HG02571 (cell line): ENCODE measurements around the gene SBF1.

ENCODE experiments used
- ATAC-seq: cut with Tn5 transposase; IDR thresholded peaks from one replicate; pipeline ENCODE4 v1.9.1; 2021; ENCODE audit warnings: mild to moderate bottlenecking, moderate library complexity; ENCODE audit not compliant: unreplicated experiment

SBF1 gene

DNA sequence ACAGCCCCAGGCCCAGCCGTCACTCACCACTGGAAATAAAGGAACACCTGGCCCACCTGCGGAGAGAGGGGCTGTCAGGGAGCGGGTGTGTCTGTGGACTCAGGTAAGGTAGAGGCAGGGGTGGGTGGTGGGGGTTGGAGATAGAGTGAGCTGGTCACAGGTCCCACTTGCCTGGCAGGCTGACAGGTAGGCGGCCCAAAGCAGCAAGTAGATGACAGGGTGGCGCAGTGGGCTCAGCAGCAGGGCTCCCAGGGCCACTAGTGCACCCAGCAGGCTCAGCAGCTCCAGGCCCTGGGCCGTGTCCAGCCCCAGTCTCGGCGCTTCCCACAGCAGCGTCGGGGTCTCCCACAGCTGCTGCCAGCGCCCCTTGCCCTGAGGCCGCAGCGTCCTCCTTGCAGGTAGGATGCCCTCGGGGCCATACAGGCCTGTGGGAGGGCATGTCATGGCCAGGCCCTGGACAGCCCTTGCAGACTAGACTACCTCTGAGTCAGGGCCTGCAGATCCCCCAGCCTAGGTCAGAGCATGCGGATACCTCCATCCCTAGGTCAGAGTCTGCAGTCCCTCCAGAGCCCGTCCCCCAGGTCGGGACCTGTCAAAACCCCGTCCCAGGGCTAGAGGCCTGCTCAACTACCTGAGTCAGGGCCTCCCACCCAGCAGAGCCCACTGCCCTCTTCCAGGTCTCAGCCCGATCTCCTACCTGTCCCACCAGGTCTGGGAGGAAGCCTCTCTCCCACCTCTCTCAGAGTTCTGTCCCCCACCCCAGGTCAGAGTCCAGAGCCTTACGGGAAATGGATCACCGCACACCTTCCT is 32.0 kb upstream of the SBF1 start:
- ATAC-seq = no peak

DNA sequence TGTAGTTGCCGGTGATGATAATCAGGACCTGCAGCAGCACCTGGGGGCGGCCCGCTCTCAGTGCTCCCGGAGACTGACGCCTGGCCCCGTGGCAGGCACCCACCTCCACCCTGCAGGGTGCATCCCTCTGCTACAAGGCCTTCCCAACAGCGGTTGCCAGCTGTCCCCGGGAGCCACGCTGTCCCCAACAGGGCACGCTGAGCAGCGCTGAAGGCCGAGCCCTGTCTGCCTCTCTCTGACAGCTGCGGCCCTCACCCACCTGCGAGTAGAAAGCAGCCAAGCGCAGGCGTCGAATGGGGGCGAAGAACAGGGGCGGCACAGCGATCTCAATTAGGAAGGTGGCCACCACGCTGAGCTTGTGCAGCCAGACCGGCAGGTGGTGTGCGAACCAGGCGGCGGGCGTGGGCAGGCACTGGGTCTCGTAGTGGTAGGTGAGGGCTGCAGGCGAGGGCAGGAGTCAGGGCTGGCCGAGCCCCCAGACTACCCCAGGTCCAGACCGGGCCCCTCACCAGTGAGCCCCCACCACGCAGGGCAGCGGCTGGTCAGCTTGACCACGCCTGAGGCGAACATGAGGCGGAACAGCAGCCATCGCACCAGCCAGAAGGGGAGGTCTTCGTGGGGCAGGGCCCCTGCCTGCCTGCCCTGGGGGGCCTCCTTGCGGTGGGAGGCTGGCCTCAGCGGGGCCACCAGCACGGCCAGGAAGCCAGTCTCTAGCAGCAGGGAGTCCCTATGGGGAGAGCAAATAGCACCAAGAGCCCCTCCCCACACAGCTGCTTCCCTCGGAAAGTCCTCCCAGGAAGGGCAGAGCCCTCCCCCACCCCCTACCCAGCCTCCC is 31.2 kb upstream of the SBF1 start:
- ATAC-seq = no peak

DNA sequence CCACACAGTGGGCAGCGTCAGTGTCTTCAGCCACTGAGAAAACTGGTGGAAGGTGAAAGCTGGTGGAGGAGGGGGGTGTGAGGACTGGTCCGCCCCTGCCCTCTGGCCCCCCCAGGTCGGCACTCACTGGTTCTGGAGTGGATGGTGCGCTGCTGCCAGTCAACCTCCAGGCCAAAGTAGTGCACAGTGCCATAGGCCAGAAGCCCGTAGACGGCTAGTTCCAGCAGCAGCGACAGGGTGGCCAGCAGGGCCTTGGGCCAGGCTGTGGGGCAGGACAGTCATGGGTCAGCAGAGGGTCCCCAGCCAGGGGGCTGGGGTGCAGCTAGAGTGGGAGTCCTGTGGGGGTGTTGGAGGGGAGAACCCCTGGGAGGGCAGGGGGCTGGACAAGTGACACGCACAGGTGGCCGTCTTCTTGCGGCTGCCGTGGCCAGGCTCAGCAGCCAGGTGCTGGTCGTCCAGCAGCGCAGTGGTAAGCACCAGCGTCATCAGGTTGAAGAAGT is 30.5 kb upstream of the SBF1 start:
- ATAC-seq = no peak

DNA sequence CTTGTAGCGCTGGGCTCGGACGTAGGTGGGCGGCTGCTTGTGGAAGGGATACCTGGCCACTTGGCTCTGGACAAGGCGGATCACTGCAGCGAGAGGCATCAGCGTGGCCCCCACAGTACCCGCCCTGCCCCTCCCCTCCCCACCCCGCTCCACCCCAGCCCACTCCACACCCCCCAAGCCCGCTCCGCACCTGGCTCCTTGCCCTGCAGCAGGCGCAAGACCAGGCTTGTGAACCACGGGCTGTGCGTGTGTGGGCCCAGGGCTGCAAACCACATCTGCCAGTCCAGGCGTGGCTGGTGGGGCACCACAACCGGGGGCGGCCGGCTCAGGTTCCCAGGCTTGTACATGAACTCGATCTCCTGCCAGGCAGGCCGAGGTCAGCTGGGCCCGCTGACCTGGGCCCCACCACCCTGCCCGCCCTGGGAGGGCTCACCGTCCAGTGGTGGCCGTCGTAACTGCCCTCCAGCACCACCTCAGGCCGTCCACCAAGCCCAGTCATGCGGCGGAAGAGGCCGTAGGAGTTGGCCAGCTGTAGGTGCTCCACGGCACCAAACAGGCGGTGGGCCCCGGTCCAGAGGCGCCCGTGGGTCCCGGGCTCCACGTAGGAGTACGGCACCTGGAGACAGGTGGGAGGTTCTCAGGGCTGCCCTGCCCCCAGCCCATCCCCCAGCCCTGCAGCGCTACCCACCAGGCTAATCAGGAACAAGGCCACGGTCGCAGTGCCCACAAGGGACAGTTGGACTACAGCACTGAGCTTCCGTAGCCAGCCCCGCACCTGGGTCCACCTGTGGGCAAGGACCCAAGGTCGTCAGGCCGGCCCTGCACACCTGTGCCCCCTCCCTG is 29.8 kb upstream of the SBF1 start:
- no peak for ATAC-seq

DNA sequence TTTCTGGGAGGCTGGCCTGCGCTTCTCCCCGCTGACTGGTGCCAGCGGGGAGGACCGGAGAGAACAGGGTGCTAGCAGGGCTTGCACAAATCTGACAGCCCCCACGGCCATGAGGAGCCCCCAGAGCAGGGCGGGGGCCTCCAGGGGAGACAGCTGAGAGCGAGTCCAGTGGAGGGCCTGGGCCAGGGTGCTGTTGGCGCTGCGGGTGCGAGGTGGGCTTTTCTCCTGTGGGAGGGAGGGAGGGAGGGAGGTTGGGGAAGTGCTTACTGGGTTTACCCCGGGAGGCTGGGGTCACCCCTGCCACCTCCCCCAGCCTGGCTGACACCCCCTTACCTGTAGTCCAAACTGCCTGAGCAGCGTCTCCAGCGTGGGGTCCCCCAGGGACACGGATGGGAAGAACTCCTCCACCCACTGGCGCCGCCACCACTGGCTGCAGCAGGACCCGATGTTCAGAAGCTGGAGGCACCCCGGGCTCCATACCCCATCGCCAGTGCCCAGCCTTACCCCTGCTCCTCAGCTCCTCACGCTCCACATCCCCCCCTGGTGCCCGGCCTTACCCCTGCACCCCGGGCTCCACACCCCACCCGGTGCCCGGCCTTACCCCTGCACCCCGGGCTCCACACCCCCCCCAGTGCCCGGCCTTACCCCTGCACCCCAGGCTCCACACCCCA is 28.8 kb upstream of the SBF1 start:
- ATAC-seq = no peak

DNA sequence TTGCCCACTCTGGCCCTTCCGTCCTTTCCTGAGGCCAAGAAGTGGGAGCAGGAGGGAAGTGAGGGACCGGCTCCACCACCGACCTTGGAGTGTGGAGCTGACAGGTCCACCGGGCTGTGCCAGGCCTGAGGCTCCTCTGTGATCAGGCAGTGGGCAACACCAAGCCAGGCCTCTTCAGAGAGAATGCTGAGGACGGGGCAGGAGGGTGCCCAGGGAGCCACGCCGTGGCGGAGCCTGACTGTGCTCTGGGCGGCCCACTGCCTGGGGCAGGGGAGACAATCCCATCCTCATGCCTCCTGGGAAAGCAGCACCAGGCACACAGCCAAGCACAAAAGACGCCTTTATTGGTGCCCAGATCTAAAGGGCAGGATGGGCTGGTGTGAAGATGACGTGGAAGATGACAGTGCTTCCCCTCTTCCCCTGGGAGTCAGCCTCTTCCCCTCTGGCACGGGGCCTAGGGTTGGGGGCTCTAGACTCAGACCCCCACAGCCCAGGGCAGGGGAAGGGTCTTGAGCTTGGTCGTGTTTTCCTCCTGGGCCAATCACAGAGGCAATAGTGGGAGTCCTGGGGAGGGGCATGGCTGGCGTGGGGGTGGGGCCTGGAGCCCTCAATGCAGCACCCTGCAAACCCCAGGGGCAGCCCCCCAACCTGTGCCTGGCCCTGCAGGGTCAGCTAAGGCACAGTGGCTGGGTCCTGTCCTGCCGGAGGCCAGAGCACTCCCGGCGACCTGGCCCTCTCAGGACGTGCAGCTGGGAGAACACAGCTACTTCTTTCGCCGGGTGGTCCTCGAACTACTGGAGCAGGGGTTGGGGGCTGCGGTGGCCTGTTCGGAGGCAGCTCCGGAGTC is 28.0 kb upstream of the SBF1 start:
- ATAC-seq = no peak

DNA sequence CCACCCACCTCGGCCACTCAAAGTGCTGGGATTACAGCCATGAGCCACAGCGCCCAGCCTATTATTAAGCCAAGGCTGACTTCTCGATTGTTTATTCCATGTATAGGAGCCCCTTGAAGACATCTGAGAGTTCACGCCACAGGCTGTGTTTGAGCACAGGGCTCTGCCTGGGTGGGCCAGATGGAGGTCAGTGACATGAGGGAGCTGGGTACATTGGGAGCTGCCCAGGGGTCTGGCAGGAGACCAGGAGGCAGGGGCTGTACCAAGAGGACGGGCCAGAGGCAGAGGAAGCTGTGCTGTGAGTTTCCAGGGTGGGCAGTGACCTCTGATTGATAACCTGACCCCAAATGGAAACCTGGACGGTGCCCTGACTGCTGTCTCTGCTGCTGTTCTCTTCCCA is 27.3 kb upstream of the SBF1 start:
- ATAC-seq = no peak

DNA sequence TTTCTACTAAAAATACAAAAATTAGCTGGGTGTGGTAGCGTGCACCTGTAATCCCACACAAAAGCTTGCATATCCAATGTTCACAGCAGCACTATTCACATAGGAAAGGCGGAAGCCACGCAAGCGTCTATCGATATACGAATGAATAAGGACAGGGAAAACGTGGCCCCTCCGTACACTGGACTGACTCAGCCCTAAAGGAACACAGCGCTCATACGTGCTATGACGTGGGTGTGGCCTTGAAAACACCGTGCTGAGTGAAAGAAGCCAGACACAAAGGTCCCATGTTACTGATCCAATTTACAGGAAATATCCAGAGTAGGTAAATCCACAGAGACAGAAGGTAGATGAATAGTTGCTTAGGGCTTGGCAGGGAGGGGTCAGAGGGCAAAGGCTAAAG is 25.6 kb upstream of the SBF1 start:
- no peak for ATAC-seq

DNA sequence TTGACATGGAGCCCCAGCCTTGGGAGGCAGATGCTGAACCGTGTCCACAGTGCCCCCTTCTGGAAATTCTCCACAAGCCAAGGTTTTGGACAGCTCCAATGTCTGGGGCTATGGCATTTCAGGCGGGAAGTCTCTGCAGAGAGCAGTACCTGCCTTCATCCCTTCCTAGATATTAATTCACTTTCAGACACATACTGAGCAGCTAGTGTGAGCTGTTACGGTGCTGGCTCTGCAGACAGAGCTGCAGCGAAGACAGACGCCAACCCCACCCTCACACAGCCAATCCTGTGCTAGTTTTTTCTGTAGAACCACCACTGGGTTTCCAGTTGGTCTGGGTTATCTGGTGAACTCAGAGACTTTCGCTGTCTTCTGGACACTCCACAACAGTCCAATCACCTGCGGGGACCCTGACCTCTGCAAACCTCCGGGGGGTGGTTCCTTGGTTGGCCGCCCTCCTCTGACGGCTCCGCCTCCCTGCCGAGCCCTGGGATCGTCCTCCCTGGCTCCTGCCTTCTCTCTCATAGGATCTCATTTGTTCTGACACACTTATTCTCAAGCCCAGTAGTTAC is 23.6 kb upstream of the SBF1 start:
- ATAC-seq = no peak

DNA sequence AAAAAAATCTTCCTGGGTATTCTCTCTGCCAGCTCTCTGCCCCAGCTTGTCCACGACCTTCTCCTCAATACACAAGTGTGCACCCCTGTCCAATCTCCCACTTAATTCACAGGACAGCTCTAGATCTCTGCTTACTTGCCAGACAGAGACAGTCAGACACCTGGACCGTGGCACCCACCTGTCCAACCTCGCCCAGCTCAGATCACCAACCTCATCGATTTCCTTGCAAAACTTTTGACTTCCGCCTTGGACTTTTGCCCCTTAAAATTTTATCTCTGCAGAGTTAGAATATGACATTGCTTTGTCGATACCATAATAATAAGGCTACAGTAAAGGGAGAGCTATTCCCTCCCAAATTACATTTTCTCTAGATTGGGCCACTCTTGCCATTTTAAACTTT is 22.3 kb upstream of the SBF1 start:
- ATAC-seq = no peak

DNA sequence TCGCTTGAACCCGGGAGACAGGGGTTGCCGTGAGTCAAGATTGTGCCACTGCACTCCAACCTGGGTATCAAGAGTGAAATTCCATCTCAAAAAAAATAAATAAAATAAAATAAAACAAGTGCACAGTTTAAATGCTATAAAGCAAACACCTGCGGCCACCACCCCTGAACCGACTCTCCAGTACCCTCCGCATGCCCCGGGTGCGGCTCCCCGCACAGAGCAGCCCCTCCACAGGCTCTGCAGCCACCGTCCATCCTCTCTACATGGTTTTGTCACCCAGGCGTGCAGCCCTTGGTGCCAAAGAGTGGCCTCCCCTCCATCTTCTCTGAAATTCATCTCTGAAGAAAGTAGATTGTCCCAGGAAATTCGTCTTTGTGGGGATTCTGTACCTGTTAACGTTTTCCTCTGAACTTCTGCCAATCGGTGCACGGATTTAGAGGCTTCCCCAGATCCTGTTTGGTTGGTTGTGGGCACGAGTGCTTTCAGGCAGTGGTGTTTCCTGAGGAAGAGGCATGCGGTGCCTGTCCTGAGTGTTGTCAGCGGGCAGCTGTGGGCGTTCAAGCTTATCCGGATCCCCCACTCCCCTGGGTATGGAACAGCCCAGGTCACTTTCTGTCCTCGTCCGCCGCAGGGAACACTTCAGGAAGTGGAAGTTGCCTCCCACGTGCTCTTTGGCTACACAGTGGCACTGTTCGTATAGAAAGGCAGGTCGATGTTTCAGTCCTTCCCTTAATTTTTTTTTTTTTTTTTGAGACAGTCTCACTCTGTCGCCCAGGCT is 15.9 kb upstream of the SBF1 start:
- no peak for ATAC-seq

DNA sequence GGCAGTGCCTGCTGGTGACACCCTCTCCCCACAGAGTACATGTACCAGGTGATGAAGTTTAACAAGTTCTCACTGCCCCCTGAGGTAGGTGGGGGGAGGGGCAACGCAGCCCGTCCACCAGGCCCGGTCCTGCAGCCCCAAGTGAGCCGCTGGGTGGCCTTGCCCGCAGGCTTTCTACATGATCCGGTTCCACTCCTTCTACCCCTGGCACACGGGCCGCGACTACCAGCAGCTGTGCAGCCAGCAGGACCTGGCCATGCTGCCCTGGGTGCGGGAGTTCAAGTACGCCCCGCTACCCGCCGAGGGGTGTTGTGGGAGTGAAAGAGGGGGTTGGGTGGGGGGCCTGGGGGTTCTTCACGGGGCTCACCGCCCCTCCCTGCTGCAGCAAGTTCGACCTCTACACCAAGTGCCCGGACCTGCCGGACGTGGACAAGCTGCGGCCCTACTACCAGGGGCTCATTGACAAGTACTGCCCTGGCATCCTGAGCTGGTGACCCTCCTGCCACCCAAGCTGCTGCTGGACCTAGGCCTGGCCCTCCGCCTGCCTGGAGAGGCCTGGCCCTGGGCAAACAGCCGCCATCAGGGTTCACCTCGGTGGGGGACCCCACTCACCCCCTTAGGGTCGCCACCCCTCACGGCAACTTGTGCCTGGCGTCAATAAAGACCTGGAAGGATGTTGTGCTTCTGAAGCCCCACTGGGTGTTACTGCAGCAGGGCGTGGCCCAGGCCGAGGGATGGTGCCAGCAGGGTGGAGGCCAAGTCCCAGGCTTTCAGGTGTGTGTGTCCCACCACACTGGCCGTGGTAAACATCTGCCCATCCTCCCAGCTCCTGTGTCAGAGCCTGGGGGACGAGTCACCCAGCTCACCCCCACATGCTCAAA is 14.8 kb upstream of the SBF1 start:
- no peak for ATAC-seq

DNA sequence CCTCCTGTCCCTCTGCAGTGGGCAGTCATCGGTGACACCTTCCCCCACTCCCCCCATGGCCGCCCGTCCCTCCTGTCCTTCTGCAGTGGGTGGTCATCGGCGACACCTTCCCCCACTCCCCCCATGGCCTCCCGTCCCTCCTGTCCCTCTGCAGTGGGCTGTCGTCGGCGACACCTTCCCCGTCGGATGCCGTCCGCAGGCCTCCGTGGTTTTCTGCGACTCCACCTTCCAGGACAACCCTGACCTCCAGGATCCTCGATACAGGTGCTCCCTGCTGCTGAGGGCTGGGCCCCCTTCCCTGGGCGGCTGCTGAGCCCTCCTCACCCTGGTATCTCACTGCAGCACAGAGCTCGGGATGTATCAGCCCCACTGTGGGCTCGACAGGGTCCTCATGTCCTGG is 14.1 kb upstream of the SBF1 start:
- no peak for ATAC-seq

DNA sequence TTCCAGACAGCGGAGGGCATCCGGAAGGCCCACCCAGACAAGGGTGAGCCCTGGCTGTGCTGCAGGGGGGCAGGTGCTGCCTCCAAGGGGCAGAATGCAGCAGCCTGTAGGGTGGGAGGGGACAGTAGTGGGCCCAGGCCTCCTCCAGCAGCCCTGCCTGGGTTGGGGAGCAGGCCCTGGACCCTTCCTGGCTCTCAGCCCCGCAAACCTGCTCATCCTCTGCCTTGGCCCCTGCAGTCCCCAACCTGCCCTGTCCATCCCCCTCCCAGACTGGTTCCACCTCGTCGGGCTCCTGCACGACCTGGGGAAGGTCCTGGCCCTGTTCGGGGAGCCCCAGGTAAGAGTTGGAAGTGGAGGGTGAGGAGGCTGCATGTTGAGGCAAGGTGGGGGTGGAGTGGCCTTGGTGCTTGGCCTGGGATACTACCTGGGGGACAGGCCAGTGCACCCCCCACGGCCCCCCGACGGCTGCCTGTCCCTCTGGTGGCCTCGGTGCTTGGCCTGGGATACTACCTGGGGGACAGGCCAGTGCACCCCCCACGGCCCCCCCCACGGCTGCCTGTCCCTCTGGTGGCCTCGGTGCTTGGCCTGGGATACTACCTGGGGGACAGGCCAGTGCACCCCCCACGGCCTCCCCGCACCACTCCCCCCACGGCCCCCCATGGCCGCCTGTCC is 13.3 kb upstream of the SBF1 start:
- no peak for ATAC-seq

DNA sequence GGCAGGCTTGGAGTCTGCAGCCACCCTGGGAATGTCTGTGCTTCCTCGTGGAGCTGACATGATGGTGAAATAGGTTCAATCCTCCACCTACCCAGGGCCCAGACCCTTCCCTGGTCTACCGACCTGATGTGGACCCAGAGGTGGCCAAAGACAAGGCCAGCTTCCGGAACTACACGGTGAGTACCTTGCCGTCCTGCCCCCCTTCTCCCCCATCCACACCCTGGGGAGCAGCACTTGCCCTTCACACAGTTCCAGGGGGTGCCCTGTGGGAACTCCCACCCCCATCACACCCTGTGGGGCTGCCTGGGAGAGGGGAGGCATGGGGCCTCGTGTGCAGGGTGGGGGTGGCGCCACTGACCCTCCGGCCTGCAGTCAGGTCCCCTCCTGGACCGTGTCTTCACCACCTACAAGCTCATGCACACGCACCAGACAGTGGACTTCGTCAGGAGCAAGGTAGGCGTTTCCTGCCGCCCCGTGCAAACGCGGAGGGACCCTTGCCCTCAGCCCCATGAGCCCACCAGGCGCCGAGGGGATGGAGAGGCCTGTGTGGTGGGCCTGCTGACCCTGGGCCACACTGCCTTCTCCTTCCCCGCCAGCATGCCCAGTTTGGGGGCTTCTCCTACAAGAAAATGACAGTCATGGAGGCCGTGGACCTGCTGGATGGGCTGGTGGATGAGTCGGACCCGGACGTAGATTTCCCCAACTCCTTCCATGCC is 12.6 kb upstream of the SBF1 start:
- no peak for ATAC-seq

DNA sequence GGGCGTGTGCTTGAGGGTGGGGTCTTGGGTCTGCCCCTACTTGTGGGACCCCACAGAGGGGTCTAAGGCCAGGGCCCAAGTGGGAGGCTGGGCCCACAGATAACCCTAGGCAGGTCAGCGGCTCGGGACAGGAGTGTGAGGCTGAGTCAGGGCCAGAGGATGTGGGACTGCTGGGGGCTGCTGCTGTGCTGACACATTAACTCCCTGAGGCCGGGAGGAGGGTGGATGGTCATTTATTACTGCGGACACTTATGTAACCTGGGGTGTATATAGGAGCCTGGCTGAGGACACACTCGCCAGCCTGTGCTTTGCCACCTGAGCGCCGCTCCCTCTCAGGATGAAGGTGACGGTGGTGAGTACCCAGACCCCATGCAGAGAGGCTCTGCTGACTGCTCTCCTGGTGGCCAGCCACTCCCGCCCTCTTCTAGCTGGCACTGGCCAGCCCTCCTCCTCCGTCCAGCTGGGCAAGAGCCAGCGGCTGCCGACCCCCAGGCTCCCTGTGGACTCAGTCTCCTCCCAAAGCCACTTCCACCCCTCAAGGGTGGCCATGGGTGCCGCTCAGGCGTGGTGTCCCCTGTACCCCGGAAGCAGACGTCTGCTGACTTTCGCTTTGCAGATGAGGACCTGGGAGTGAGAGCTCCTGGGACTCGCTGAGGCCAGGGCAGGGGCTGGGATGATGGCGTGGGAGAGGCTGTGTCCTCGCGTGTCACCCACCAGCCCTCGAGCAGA is 11.9 kb upstream of the SBF1 start, which contains the start of gene MIOX:
MIOX (plus strand) TSS at position 299 of the 729 bp plus-strand sequence; CDS start at position 338, 39 bp downstream.
- ATAC-seq = no peak
